Measurements from ENCODE around the gene PCDHA1.

GRCh38 chr5:140986117-140986521, 200.2 kb downstream of the PCDHA1 start:
- TF ChIP-seq, protein P1, sequence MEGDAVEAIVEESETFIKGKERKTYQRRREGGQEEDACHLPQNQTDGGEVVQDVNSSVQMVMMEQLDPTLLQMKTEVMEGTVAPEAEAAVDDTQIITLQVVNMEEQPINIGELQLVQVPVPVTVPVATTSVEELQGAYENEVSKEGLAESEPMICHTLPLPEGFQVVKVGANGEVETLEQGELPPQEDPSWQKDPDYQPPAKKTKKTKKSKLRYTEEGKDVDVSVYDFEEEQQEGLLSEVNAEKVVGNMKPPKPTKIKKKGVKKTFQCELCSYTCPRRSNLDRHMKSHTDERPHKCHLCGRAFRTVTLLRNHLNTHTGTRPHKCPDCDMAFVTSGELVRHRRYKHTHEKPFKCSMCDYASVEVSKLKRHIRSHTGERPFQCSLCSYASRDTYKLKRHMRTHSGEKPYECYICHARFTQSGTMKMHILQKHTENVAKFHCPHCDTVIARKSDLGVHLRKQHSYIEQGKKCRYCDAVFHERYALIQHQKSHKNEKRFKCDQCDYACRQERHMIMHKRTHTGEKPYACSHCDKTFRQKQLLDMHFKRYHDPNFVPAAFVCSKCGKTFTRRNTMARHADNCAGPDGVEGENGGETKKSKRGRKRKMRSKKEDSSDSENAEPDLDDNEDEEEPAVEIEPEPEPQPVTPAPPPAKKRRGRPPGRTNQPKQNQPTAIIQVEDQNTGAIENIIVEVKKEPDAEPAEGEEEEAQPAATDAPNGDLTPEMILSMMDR (optimal IDR thresholded peaks at IDR 0.05 in 1 of 3, IDR thresholded peaks at IDR 0.05 in 1 of 3, conservative IDR thresholded peaks at IDR 0.05 in 1 of 3; ENCODE audit: extremely low read depth in 1 of 3, insufficient read depth in 2 of 3, low read length in 3 of 3): no peak
- no peak for TF ChIP-seq EZH2 (IDR thresholded peaks at IDR 0.05; ENCODE audit: low read length)
